GM12873 (cell line): ENCODE data around the gene AIP.

Source experiments
- CTCF ChIP-seq: IDR thresholded peaks from 2 replicates; pipeline ENCODE4 v1.5.1; 2012; ENCODE audit warnings: low read depth, mild to moderate bottlenecking, moderate library complexity, low read length, control low read depth; ENCODE audit not compliant: insufficient read depth; ENCODE audit errors: missing control alignments

The AIP gene

GRCh38 chr11:67492069-67492727 lies 9.4 kb downstream of the AIP start:
- TF ChIP-seq CTCF = no peak

GRCh38 chr11:67492801-67493547 lies 10.1 kb downstream of the AIP start:
- no peak for TF ChIP-seq CTCF

GRCh38 chr11:67493548-67494370 lies 10.9 kb downstream of the AIP start:
- no peak for TF ChIP-seq CTCF

GRCh38 chr11:67494371-67495233 lies 11.8 kb downstream of the AIP start:
- TF ChIP-seq CTCF = no peak

- TF ChIP-seq CTCF = no peak
These were observed 12.6 kb downstream of the AIP start for GRCh38 chr11:67495234-67496005.

- TF ChIP-seq CTCF = no peak
These were observed 13.3 kb downstream of the AIP start for GRCh38 chr11:67496113-67496512.
